ENCODE results near the gene TAC4.

The TAC4 gene

GRCh38 chr17:49820773-49821172 lies 27.1 kb downstream of the TAC4 start:
- Histone ChIP-seq H3K9me3 (ENCODE audit: control insufficient read depth, low read length) (no peaks in the 10 kb centered on the region), H3K27ac (no peak overlapping the region), H3K79me2 (peaks cover 21% of the 10 kb centered on the region), H2AFZ (no peak overlapping the region), H3K27me3 (ENCODE audit: control insufficient read depth, insufficient read depth, low read length) (no peaks in the 10 kb centered on the region), H3K4me3 (ENCODE audit: low read depth, low read length) (no peak overlapping the region), H3K4me1 (peaks cover 38% of the 10 kb centered on the region), H3K9ac (no peak overlapping the region), H3K4me2 (ENCODE audit: low read length) (no peak overlapping the region), H3K36me3 (ENCODE audit: control insufficient read depth, insufficient read depth, low read length) (no peaks in the 10 kb centered on the region)
- TF ChIP-seq CTCF (IDR thresholded peaks at IDR 0.05) = no peak

- H3K4me3 ChIP-seq (ENCODE audit: low read depth, low read length) = no peak overlapping the region
- H3K4me2 ChIP-seq (ENCODE audit: low read length) = no peak overlapping the region
- peaks cover 21% of the 10 kb centered on the region for H3K79me2 ChIP-seq
- H3K27me3 ChIP-seq (ENCODE audit: control insufficient read depth, insufficient read depth, low read length) = no peaks in the 10 kb centered on the region
- peaks cover 35% of the 10 kb centered on the region for H3K4me1 ChIP-seq
- no peak for TF ChIP-seq CTCF (IDR thresholded peaks at IDR 0.05)
- H3K9me3 ChIP-seq (ENCODE audit: control insufficient read depth, low read length) = no peaks in the 10 kb centered on the region
- no peaks in the 10 kb centered on the region for H3K36me3 ChIP-seq (ENCODE audit: control insufficient read depth, insufficient read depth, low read length)
- H2AFZ ChIP-seq = no peak overlapping the region
- H3K9ac ChIP-seq = no peak overlapping the region
- H3K27ac ChIP-seq = no peak overlapping the region
Measured at GRCh38 chr17:49819651-49820050, 28.2 kb downstream of the TAC4 start.

GRCh38 chr17:49819138-49819537 lies 28.7 kb downstream of the TAC4 start:
- Histone ChIP-seq H3K4me2 (ENCODE audit: low read length) (no peak overlapping the region), H3K9ac (no peak overlapping the region), H3K27me3 (ENCODE audit: control insufficient read depth, insufficient read depth, low read length) (no peaks in the 10 kb centered on the region), H3K4me3 (ENCODE audit: low read depth, low read length) (no peak overlapping the region), H3K4me1 (peaks cover 35% of the 10 kb centered on the region), H3K9me3 (ENCODE audit: control insufficient read depth, low read length) (no peaks in the 10 kb centered on the region), H2AFZ (no peak overlapping the region), H3K36me3 (ENCODE audit: control insufficient read depth, insufficient read depth, low read length) (no peaks in the 10 kb centered on the region), H3K79me2 (peaks cover 21% of the 10 kb centered on the region), H3K27ac (no peak overlapping the region)
- no peak for TF ChIP-seq CTCF (IDR thresholded peaks at IDR 0.05)

GRCh38 chr17:49817993-49818392 lies 29.9 kb downstream of the TAC4 start:
- peaks cover 23% of the 10 kb centered on the region for H3K79me2 ChIP-seq
- no peak overlapping the region for H3K4me3 ChIP-seq (ENCODE audit: low read depth, low read length)
- no peak overlapping the region for H2AFZ ChIP-seq
- H3K9me3 ChIP-seq (ENCODE audit: control insufficient read depth, low read length) = no peaks in the 10 kb centered on the region
- H3K9ac ChIP-seq = no peak overlapping the region
- no peak overlapping the region for H3K4me2 ChIP-seq (ENCODE audit: low read length)
- no peak for TF ChIP-seq CTCF (IDR thresholded peaks at IDR 0.05)
- no peaks in the 10 kb centered on the region for H3K27me3 ChIP-seq (ENCODE audit: control insufficient read depth, insufficient read depth, low read length)
- no peaks in the 10 kb centered on the region for H3K36me3 ChIP-seq (ENCODE audit: control insufficient read depth, insufficient read depth, low read length)
- H3K4me1 ChIP-seq = peaks cover 31% of the 10 kb centered on the region
- no peak overlapping the region for H3K27ac ChIP-seq

- H3K9ac ChIP-seq = no peak overlapping the region
- no peaks in the 10 kb centered on the region for H3K27me3 ChIP-seq (ENCODE audit: control insufficient read depth, insufficient read depth, low read length)
- H2AFZ ChIP-seq = no peak overlapping the region
- H3K27ac ChIP-seq = peak overlapping the region; percentile 15
- no peak overlapping the region for H3K4me3 ChIP-seq (ENCODE audit: low read depth, low read length)
- peaks cover 26% of the 10 kb centered on the region for H3K79me2 ChIP-seq
- no peak for TF ChIP-seq CTCF (IDR thresholded peaks at IDR 0.05)
- H3K36me3 ChIP-seq (ENCODE audit: control insufficient read depth, insufficient read depth, low read length) = no peaks in the 10 kb centered on the region
- peaks cover 16% of the 10 kb centered on the region for H3K4me1 ChIP-seq
- peak overlapping the region; percentile 39 for H3K4me2 ChIP-seq (ENCODE audit: low read length)
- no peaks in the 10 kb centered on the region for H3K9me3 ChIP-seq (ENCODE audit: control insufficient read depth, low read length)
Measured at GRCh38 chr17:49815761-49816281, 32.0 kb downstream of the TAC4 start.
